Smooth muscle cell (in vitro differentiated cells): ENCODE data around the gene ELSPBP1. TPM values are rescaled to one million over a fixed set of nuclear protein-coding genes. Genes with fewer than 3 reads are reported as not detected.

Experiments used
- DNase-seq: peaks from one replicate; lab custom pipeline; 2025; ENCODE audit not compliant: unreplicated experiment; lab: John Stamatoyannopoulos, UW
- H2AFZ ChIP-seq: fragments of 200-600 bp; sonication (generic); 2 replicates; pipeline ENCODE4 v1.6.0; 2016; ENCODE audit warnings: antibody characterized with exemption, low read depth, mild to moderate bottlenecking
- H3F3A ChIP-seq: fragments of 200-600 bp; sonication (generic); 2 replicates; pipeline ENCODE4 v1.6.0; 2017; ENCODE audit warnings: antibody characterized with exemption, low read depth
- H3K27ac ChIP-seq: fragments of 200-600 bp; sonication (generic); 2 replicates; pipeline ENCODE4 v1.5.1; 2016; ENCODE audit warnings: low read depth, mild to moderate bottlenecking
- H3K27me3 ChIP-seq: fragments of 200-600 bp; sonication (generic); 2 replicates; pipeline ENCODE4 v1.6.1; 2016; ENCODE audit warnings: low read depth, mild to moderate bottlenecking
- H3K36me3 ChIP-seq: fragments of 200-600 bp; sonication (generic); 2 replicates; pipeline ENCODE4 v1.5.1; 2016; ENCODE audit warnings: low read depth
- H3K4me1 ChIP-seq: fragments of 200-600 bp; sonication (generic); 2 replicates; pipeline ENCODE4 v1.5.1; 2016; ENCODE audit warnings: low read depth
- H3K4me2 ChIP-seq: fragments of 200-600 bp; sonication (generic); 2 replicates; pipeline ENCODE4 v1.6.0; 2016; ENCODE audit warnings: mild to moderate bottlenecking
- H3K4me3 ChIP-seq: fragments of 200-600 bp; sonication (generic); 2 replicates; pipeline ENCODE4 v1.5.1; 2016; ENCODE audit warnings: mild to moderate bottlenecking
- H3K79me2 ChIP-seq: fragments of 200-600 bp; sonication (generic); 2 replicates; pipeline ENCODE4 v1.6.0; 2016; ENCODE audit warnings: low read depth, mild to moderate bottlenecking
- H3K9ac ChIP-seq: fragments of 200-600 bp; sonication (generic); 2 replicates; pipeline ENCODE4 v1.6.0; 2016; ENCODE audit warnings: low read depth
- H3K9me3 ChIP-seq: fragments of 200-600 bp; sonication (generic); replicated peaks from 2 replicates; pipeline ENCODE4 v1.5.1; 2016; ENCODE audit warnings: low read depth
- H4K20me1 ChIP-seq: fragments of 200-600 bp; sonication (generic); 2 replicates; pipeline ENCODE4 v1.6.0; 2016; ENCODE audit warnings: low read depth
- WGBS: methylation state at CpG from one replicate; pipeline ENCODE4 v1.1.7; 2016; ENCODE audit warnings: low lambda C conversion rate; 5-methylcytosine and 5-hydroxymethylcytosine counted together
- polyA plus RNA-seq: library from polyadenylated mRNA; unstranded; fragments of >200 nt; fragmentation: Nextera tagmentation; extraction: Ambion mirVana; gene quantifications from 2 replicates; pipeline ENCODE4 v1.2.1, GENCODE V29; 2016
- total RNA-seq: library from RNA; depleted of rRNA; stranded (reverse); fragments of >200 nt; gene quantifications from 2 replicates; pipeline ENCODE4 v1.2.3, GENCODE V29; 2014
- TF ChIP-seq, protein P1 (sequence below): fragments of 200-600 bp; sonication (generic); IDR thresholded peaks from 2 replicates; pipeline ENCODE4 v1.5.1; 2017; ENCODE audit warnings: borderline replicate concordance, mild to moderate bottlenecking, antibody characterized with exemption; ENCODE audit not compliant: insufficient read depth, poor library complexity, severe bottlenecking

Gene ELSPBP1
- total and polyA plus RNA-seq, 2 experiments from 2014 or later, result 1.3 to 2.7 TPM

DNA sequence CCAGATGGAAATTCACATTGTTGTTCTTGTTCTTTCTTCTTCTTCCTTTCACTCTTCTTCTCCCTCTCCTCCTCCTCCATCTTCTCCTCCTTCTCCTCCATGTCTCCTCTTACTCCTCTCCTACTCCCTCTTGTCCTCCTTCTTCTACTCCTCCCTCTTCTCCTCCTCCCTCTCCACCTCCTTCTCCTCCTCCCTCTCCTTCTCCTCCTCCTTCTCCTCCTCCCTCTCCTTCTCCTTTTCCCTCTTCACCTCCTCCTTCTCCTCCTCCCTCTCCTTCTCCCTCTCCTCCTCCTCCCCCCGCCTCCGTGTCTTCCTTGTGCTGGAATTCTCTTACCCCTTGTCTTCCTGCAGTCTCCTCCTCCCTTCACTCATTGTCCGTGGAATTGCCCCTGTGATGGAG lies 31.0 kb downstream of the ELSPBP1 start:
- DNase-seq, result no peak
- H3F3A ChIP-seq, result no peaks in the 10 kb centered on the region
- TF ChIP-seq, protein P1, sequence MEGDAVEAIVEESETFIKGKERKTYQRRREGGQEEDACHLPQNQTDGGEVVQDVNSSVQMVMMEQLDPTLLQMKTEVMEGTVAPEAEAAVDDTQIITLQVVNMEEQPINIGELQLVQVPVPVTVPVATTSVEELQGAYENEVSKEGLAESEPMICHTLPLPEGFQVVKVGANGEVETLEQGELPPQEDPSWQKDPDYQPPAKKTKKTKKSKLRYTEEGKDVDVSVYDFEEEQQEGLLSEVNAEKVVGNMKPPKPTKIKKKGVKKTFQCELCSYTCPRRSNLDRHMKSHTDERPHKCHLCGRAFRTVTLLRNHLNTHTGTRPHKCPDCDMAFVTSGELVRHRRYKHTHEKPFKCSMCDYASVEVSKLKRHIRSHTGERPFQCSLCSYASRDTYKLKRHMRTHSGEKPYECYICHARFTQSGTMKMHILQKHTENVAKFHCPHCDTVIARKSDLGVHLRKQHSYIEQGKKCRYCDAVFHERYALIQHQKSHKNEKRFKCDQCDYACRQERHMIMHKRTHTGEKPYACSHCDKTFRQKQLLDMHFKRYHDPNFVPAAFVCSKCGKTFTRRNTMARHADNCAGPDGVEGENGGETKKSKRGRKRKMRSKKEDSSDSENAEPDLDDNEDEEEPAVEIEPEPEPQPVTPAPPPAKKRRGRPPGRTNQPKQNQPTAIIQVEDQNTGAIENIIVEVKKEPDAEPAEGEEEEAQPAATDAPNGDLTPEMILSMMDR, result no peak
- H3K9ac ChIP-seq, result no peak overlapping the region
- H2AFZ ChIP-seq, result no peak overlapping the region
- H3K27ac ChIP-seq, result no peak overlapping the region
- no peaks in the 10 kb centered on the region for H3K9me3 ChIP-seq
- H3K79me2 ChIP-seq, result no peaks in the 10 kb centered on the region
- no peaks in the 10 kb centered on the region for H4K20me1 ChIP-seq
- no peaks in the 10 kb centered on the region for H3K36me3 ChIP-seq
- WGBS, result 72% methylated on average over 3 of the region's 3 CpGs
- no peaks in the 10 kb centered on the region for H3K4me1 ChIP-seq
- no peaks in the 10 kb centered on the region for H3K27me3 ChIP-seq
- no peak overlapping the region for H3K4me2 ChIP-seq
- no peak overlapping the region for H3K4me3 ChIP-seq

DNA sequence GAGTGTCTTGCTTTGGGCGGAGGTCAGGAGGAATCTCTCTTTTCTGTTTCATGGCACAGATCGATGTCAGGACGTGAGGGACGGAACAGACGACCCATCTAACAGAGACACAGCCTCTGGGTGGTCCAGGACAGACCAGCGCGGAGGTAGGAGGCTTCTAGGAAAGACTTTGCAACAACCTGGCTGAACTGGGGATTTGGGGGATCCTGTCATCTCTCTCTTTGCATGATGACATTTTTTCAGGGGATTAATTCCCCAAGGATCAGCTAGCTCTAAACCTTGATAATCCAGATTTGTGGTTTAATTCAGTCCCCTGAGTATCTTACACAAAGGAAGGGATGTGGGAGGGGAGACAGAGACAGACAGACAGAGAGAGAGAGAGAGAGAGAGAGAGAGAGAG lies 35.0 kb downstream of the ELSPBP1 start:
- H3K4me1 ChIP-seq, result no peaks in the 10 kb centered on the region
- H3K79me2 ChIP-seq, result no peaks in the 10 kb centered on the region
- H3F3A ChIP-seq, result no peaks in the 10 kb centered on the region
- H3K27me3 ChIP-seq, result no peaks in the 10 kb centered on the region
- H2AFZ ChIP-seq, result no peak overlapping the region
- H3K4me3 ChIP-seq, result no peak overlapping the region
- no peaks in the 10 kb centered on the region for H3K9me3 ChIP-seq
- TF ChIP-seq, protein P1, result no peak
- H3K36me3 ChIP-seq, result no peaks in the 10 kb centered on the region
- no peak overlapping the region for H3K4me2 ChIP-seq
- DNase-seq, result no peak
- no peaks in the 10 kb centered on the region for H4K20me1 ChIP-seq
- H3K9ac ChIP-seq, result no peak overlapping the region
- no peak overlapping the region for H3K27ac ChIP-seq
- WGBS, result 81% methylated on average over 7 of the region's 7 CpGs

DNA sequence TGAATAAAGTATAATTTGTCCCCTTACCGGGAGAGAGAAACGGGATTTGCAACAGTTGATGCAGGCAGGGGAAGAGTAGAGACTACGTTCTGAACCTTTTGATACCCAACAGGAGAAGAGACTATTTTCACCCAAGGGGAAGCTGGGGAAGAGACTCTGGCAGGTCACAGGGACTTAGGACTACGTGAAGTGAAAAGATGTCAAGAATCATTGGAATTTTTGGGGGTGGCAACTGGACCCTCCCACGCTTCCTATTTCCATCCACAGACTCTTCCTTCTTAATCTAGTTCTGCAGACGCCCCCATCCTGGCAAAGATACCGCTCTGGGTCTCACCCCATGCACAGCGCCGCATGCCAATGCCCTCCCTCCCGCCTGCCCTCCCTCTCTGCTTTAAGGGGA lies 35.6 kb downstream of the ELSPBP1 start:
- H3K9ac ChIP-seq, result no peak overlapping the region
- no peaks in the 10 kb centered on the region for H3K79me2 ChIP-seq
- H4K20me1 ChIP-seq, result no peaks in the 10 kb centered on the region
- no peaks in the 10 kb centered on the region for H3F3A ChIP-seq
- H3K27me3 ChIP-seq, result no peaks in the 10 kb centered on the region
- no peaks in the 10 kb centered on the region for H3K4me1 ChIP-seq
- H2AFZ ChIP-seq, result no peak overlapping the region
- H3K36me3 ChIP-seq, result no peaks in the 10 kb centered on the region
- no peak overlapping the region for H3K4me2 ChIP-seq
- no peak overlapping the region for H3K4me3 ChIP-seq
- no peak for DNase-seq
- TF ChIP-seq, protein P1, result no peak
- no peaks in the 10 kb centered on the region for H3K9me3 ChIP-seq
- H3K27ac ChIP-seq, result no peak overlapping the region
- 76% methylated on average over 10 of the region's 10 CpGs for WGBS

GRCh38 chr19:48033604-48034003 lies 39.2 kb downstream of the ELSPBP1 start:
- WGBS, result 83% methylated on average over 5 of the region's 5 CpGs
- H3K36me3 ChIP-seq, result no peaks in the 10 kb centered on the region
- no peaks in the 10 kb centered on the region for H3K79me2 ChIP-seq
- no peaks in the 10 kb centered on the region for H3K4me1 ChIP-seq
- no peak overlapping the region for H3K27ac ChIP-seq
- H3K27me3 ChIP-seq, result no peaks in the 10 kb centered on the region
- no peak overlapping the region for H2AFZ ChIP-seq
- H3K4me3 ChIP-seq, result no peak overlapping the region
- H3K4me2 ChIP-seq, result no peak overlapping the region
- TF ChIP-seq, protein P1, result no peak
- peaks cover 3% of the 10 kb centered on the region for H3K9me3 ChIP-seq
- no peak overlapping the region for H3K9ac ChIP-seq
- H4K20me1 ChIP-seq, result no peaks in the 10 kb centered on the region
- no peaks in the 10 kb centered on the region for H3F3A ChIP-seq
- DNase-seq, result no peak
